ENCODE data around the gene RAB11B. TPM values are rescaled to one million over a fixed set of nuclear protein-coding genes. Genes with fewer than 3 reads are reported as not detected.
"Not testable (repeated sequence)": the region's sequence is repeated elsewhere in the genome, so short reads cannot be mapped to it uniquely, and the experiment has no call there.

RAB11B gene
- polyA plus RNA-seq, 3 donors: 125 to 147 (median 129) TPM

- DNase-seq (ENCODE audit: low read depth in 3 of 3, low spot score in 2 of 3): no peak
Measured at GRCh38 chr19:8370176-8371010, 19.8 kb upstream of the RAB11B start.

GRCh38 chr19:8371011-8371804 is 19.0 kb upstream of the RAB11B start:
- no peak for DNase-seq (ENCODE audit: low read depth in 3 of 3, low spot score in 2 of 3)

- no peak for DNase-seq (ENCODE audit: low read depth in 3 of 3, low spot score in 2 of 3)
Measured at GRCh38 chr19:8373867-8374813, 16.0 kb upstream of the RAB11B start.

- DNase-seq (ENCODE audit: low read depth in 3 of 3, low spot score in 2 of 3): not testable (repeated sequence)
Measured at GRCh38 chr19:8375766-8376165, 14.4 kb upstream of the RAB11B start.

- DNase-seq (ENCODE audit: low read depth in 3 of 3, low spot score in 2 of 3): not testable (repeated sequence)
Measured at GRCh38 chr19:8376373-8376974, 13.7 kb upstream of the RAB11B start.

GRCh38 chr19:8377598-8377997 is 12.6 kb upstream of the RAB11B start:
- DNase-seq (ENCODE audit: low read depth in 3 of 3, low spot score in 2 of 3): no peak

- DNase-seq (ENCODE audit: low read depth in 3 of 3, low spot score in 2 of 3): not testable (repeated sequence)
Measured at GRCh38 chr19:8379156-8379891, 10.8 kb upstream of the RAB11B start.

- DNase-seq (ENCODE audit: low read depth in 3 of 3, low spot score in 2 of 3): not testable (repeated sequence)
Measured at GRCh38 chr19:8384569-8384968, 5.6 kb upstream of the RAB11B start.

- not testable (repeated sequence) for DNase-seq (ENCODE audit: low read depth in 3 of 3, low spot score in 2 of 3)
Measured at GRCh38 chr19:8385103-8385502, 5.1 kb upstream of the RAB11B start.

- not testable (repeated sequence) for DNase-seq (ENCODE audit: low read depth in 3 of 3, low spot score in 2 of 3)
Measured at GRCh38 chr19:8385566-8385965, 4.6 kb upstream of the RAB11B start.

- DNase-seq (ENCODE audit: low read depth in 3 of 3, low spot score in 2 of 3): not testable (repeated sequence)
Measured at GRCh38 chr19:8386419-8386818, 3.7 kb upstream of the RAB11B start.

- no peak for DNase-seq (ENCODE audit: low read depth in 3 of 3, low spot score in 2 of 3)
Measured at GRCh38 chr19:8386990-8387389, 3.2 kb upstream of the RAB11B start.

GRCh38 chr19:8387688-8388611 is 2.2 kb upstream of the RAB11B start:
- no peak for DNase-seq (ENCODE audit: low read depth in 3 of 3, low spot score in 2 of 3)

GRCh38 chr19:8388612-8388958 is 1.6 kb upstream of the RAB11B start:
- no peak for DNase-seq (ENCODE audit: low read depth in 3 of 3, low spot score in 2 of 3)

- peak; percentile 57 to 80 (median 80) for DNase-seq (ENCODE audit: low read depth in 3 of 3, low spot score in 2 of 3)
Measured at GRCh38 chr19:8390617-8390981, 439 bp downstream of the RAB11B start.

GRCh38 chr19:8391198-8392016 is 1.2 kb downstream of the RAB11B start:
- no peak for DNase-seq (ENCODE audit: low read depth in 3 of 3, low spot score in 2 of 3)

- DNase-seq (ENCODE audit: low read depth in 3 of 3, low spot score in 2 of 3): no peak
Measured at GRCh38 chr19:8392017-8392591, 1.9 kb downstream of the RAB11B start.
